NCI-H526 (cell line): Measurements from ENCODE around the gene MICU1.

Experiments
- DNase-seq, 2 experiments: peaks; one replicate each; lab custom pipeline; 2025; lab: John Stamatoyannopoulos, UW

Gene MICU1

GRCh38 chr10:72626444-72626754 lies 520 bp upstream of the MICU1 start:
- no peak for DNase-seq

GRCh38 chr10:72625276-72625607 lies 637 bp downstream of the MICU1 start:
- DNase-seq, result no peak

- no peak for DNase-seq
Observed at GRCh38 chr10:72622271-72622670, 3.6 kb downstream of the MICU1 start.

- no peak for DNase-seq
Observed at GRCh38 chr10:72616716-72617115, 9.2 kb downstream of the MICU1 start.

GRCh38 chr10:72615970-72616369 lies 9.9 kb downstream of the MICU1 start:
- no peak for DNase-seq

GRCh38 chr10:72612203-72612826 lies 13.6 kb downstream of the MICU1 start:
- no peak for DNase-seq

- DNase-seq, result no peak
Observed at GRCh38 chr10:72611783-72612182, 14.1 kb downstream of the MICU1 start.

- no peak for DNase-seq
Observed at GRCh38 chr10:72610466-72610865, 15.4 kb downstream of the MICU1 start.

GRCh38 chr10:72605122-72605521 lies 20.8 kb downstream of the MICU1 start:
- no peak for DNase-seq

GRCh38 chr10:72601144-72601543 lies 24.7 kb downstream of the MICU1 start:
- DNase-seq, result no peak

- DNase-seq, result no peak
Observed at GRCh38 chr10:72598769-72599701, 26.8 kb downstream of the MICU1 start.

- no peak for DNase-seq
Observed at GRCh38 chr10:72597897-72598296, 28.0 kb downstream of the MICU1 start.

- DNase-seq, result no peak
Observed at GRCh38 chr10:72595436-72595835, 30.4 kb downstream of the MICU1 start.

- no peak for DNase-seq
Observed at GRCh38 chr10:72593963-72594362, 31.9 kb downstream of the MICU1 start.

- DNase-seq, result no peak
Observed at GRCh38 chr10:72588266-72588665, 37.6 kb downstream of the MICU1 start.

- no peak for DNase-seq
Observed at GRCh38 chr10:72587568-72587967, 38.3 kb downstream of the MICU1 start.

- DNase-seq, result no peak
Observed at GRCh38 chr10:72574636-72575035, 51.2 kb downstream of the MICU1 start.

- DNase-seq, result no peak
Observed at GRCh38 chr10:72573079-72573478, 52.8 kb downstream of the MICU1 start.

GRCh38 chr10:72567889-72568640 lies 57.8 kb downstream of the MICU1 start:
- peak in 1 of 2 experiments; percentile 4 for DNase-seq

GRCh38 chr10:72567421-72567820 lies 58.5 kb downstream of the MICU1 start:
- DNase-seq, result no peak

- DNase-seq, result no peak
Observed at GRCh38 chr10:72564596-72564995, 61.3 kb downstream of the MICU1 start.

GRCh38 chr10:72563327-72563932 lies 62.4 kb downstream of the MICU1 start:
- no peak for DNase-seq

GRCh38 chr10:72561745-72562166 lies 64.1 kb downstream of the MICU1 start:
- no peak for DNase-seq
